TTC549 (cell line): ENCODE data around the gene ERF.

Experiments used
- FAIRE-seq: peaks from 2 replicates; lab custom pipeline; 2012; peaks lifted over from hg19 to GRCh38; lab: Jason Lieb, UNC

Gene ERF

GRCh38 chr19:42239544-42240220 is 15.2 kb downstream of the ERF start:
- FAIRE-seq: no peak

DNA sequence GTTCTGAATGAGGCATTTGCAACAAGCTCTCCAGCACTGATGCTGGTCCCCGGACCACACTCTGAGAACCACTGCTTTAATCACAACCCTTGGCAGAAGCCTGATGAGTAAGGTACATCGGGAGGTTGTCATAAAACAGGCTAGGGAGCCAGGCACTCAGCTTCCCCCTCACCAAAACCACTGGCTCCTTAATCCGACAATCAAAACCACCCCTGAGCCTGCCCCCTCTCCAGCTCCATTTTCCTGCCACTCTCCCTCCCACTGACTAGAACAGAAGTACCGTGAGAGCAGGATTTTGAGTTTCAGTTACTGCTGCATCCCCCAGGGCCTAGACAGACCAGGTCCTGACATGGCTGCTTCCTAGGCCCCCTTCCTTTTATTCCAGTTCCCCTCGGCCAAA is 19.7 kb downstream of the ERF start:
- no peak for FAIRE-seq

- FAIRE-seq: no peak
Observed at GRCh38 chr19:42234364-42234763, 20.6 kb downstream of the ERF start.

- FAIRE-seq: no peak
Observed at GRCh38 chr19:42233678-42234292, 21.1 kb downstream of the ERF start.

- FAIRE-seq: no peak
Observed at GRCh38 chr19:42233106-42233505, 21.8 kb downstream of the ERF start.

GRCh38 chr19:42232435-42232834 is 22.5 kb downstream of the ERF start:
- FAIRE-seq: no peak

DNA sequence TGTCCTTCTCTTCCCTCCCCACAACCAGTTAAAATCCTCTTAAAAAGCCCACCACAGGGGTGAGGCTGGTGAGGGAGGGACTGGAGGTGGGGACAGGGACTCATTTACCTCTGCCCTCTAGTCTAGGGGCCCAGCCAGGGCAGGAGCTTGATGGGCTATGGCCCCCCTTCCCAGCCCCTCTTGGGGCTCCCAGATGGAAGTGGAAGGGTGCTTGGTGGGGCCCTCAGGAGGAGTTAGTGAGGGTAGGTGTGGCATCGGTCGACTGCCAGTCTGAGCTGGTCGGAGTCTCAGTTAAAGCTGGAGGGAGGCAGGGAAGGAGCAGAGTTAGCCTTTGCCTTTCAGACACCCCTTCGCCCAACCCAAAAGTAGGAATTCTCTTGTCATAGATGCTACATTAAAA is 24.4 kb downstream of the ERF start:
- no peak for FAIRE-seq

GRCh38 chr19:42229855-42230351 is 25.0 kb downstream of the ERF start:
- no peak for FAIRE-seq

GRCh38 chr19:42229301-42229854 is 25.6 kb downstream of the ERF start:
- no peak for FAIRE-seq

DNA sequence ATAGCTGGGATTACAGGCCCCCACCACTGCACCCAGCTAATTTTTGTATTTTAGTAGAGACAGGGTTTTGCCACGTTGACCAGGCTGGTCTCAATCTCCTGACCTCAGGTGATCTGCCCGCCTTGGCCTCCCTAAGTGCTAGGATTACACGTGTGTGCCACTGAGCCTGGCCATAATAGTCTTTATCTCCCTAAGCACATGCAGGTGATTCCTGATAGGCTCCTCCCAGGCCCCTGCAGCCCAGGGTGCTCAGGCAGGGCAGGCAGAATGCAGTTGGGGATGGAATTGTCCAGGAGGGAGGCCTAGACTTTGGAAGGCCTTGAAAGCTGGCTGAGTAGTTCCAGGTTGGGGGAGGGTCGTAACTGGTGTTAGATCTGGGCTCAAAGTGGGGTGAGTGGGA is 26.3 kb downstream of the ERF start:
- no peak for FAIRE-seq

GRCh38 chr19:42226886-42227285 is 28.0 kb downstream of the ERF start:
- no peak for FAIRE-seq

GRCh38 chr19:42225718-42226292 is 29.1 kb downstream of the ERF start:
- no peak for FAIRE-seq

- no peak for FAIRE-seq
Observed at GRCh38 chr19:42224940-42225717, 29.8 kb downstream of the ERF start.

DNA sequence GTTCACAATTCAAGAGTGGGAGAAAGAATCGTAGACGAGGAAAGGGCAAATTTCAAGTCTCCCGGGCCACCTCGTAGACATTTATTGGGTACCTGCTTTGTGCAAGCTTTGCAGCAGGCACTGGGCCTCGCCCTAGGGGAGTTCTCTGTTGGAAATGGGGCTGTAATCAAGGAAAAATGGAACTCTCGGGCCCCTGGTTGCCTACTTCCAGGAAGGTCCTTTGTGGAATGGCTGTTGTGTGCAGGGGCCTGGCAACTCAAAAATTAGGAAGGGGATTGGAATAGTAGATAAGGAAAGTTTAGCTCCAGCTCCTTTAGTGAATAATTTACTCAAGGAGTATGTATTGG is 34.2 kb downstream of the ERF start:
- FAIRE-seq: no peak

- FAIRE-seq: peak; percentile 86
Observed at GRCh38 chr19:42219812-42220750, 34.8 kb downstream of the ERF start, which contains the start of gene ZNF526. ZNF526 (plus strand) TSS chr19:42220312; CDS start chr19:42224404, 4,092 bp downstream.

- peak; percentile 50 for FAIRE-seq
Observed at GRCh38 chr19:42217520-42218437, 37.1 kb downstream of the ERF start, which contains the start of gene DEDD2. DEDD2 (minus strand) TSS chr19:42217677; CDS start chr19:42217007, 670 bp downstream.

- no peak for FAIRE-seq
Observed at GRCh38 chr19:42216653-42217519, 38.0 kb downstream of the ERF start.

DNA sequence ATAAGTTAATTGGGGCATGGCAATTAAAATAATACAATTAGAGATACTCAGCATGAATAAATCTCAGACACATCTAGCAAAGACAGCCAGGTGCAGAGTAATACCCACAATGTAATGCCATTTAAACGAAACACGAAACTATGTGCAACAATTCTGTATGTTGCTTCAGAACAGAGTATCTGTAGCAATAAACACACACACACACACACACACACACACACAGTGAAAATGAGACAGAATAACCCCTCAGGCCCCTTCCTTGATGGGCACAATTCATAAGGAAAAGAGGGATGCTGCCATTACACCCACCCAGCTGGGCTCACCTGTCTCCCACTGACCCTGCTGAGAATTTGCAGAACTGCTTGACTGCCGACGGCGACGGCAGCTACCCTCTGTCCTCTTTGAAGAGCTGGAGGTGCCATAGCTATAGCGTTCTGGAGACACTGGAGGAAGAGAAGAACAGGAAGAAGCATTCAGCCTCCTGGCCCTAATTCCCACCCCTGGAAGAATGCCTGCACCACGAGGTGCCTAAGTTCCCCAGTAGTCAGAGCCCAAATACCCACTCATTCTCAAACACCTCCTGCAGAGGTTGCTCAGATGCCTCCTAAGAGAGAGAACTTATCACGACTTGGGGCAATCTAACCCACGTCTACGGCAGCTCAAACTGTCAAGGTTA is 40.0 kb downstream of the ERF start:
- no peak for FAIRE-seq

- FAIRE-seq: no peak
Observed at GRCh38 chr19:42212886-42213285, 42.0 kb downstream of the ERF start.
